ENCODE data around the gene ALKBH5.

- TF ChIP-seq EP300 (IDR thresholded peaks at IDR 0.05; ENCODE audit: borderline replicate concordance in 1 of 2, low read depth in 1 of 2, low read length in 1 of 2) = no peak
- TF ChIP-seq SIN3A (IDR thresholded peaks at IDR 0.05; ENCODE audit: borderline replicate concordance, low read depth, low read length) = no peak
- TF ChIP-seq EZH2phosphoT487 (IDR thresholded peaks at IDR 0.05; ENCODE audit: borderline replicate concordance, low read depth) = no peak
- TF ChIP-seq, protein P1, sequence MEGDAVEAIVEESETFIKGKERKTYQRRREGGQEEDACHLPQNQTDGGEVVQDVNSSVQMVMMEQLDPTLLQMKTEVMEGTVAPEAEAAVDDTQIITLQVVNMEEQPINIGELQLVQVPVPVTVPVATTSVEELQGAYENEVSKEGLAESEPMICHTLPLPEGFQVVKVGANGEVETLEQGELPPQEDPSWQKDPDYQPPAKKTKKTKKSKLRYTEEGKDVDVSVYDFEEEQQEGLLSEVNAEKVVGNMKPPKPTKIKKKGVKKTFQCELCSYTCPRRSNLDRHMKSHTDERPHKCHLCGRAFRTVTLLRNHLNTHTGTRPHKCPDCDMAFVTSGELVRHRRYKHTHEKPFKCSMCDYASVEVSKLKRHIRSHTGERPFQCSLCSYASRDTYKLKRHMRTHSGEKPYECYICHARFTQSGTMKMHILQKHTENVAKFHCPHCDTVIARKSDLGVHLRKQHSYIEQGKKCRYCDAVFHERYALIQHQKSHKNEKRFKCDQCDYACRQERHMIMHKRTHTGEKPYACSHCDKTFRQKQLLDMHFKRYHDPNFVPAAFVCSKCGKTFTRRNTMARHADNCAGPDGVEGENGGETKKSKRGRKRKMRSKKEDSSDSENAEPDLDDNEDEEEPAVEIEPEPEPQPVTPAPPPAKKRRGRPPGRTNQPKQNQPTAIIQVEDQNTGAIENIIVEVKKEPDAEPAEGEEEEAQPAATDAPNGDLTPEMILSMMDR (IDR thresholded peaks at IDR 0.05) = no peak
- no peak for TF ChIP-seq POLR2AphosphoS5 (IDR thresholded peaks at IDR 0.05; ENCODE audit: low read depth, low read length)
- TF ChIP-seq MAX (IDR thresholded peaks at IDR 0.05; ENCODE audit: low read depth) = no peak
- TF ChIP-seq MEF2A (IDR thresholded peaks at IDR 0.05; ENCODE audit: borderline replicate concordance, low read depth) = no peak
These were observed 69.7 kb downstream of the ALKBH5 start for GRCh38 chr17:18253187-18253884.
